GM23248 (cell line): ENCODE measurements around the gene GCC2.

Experiments
- EZH2 ChIP-seq: fragments of 200-600 bp; sonication (generic); IDR thresholded peaks from 2 replicates; pipeline ENCODE4 v1.6.1; 2018; ENCODE audit warnings: antibody characterized with exemption, mild to moderate bottlenecking; ENCODE audit not compliant: insufficient read depth, poor library complexity, severe bottlenecking
- EZH2phosphoT487 ChIP-seq: fragments of 200-600 bp; sonication (generic); IDR thresholded peaks from 2 replicates; pipeline ENCODE4 v1.6.1; 2018; ENCODE audit warnings: antibody characterized with exemption, moderate library complexity, mild to moderate bottlenecking, low read depth; ENCODE audit not compliant: insufficient read depth

DNA sequence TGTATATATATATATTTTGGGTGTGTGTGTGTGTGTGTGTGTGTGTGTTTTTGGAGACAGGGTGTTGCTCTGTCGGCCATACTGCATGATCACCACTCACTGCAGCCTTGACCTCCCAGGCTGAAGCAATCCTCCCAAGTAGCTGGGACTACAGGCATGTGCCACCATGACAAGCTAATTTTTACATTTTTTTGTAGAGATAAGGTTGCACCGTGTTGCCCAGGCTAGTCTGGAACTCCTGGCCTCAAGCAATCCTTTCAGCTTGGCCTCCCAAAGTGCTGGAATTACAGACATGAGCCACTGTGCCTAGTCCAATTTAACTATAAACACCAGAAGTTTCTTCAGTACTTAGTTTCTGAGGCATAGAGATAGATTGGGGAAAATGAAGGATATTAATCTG is 103.6 kb downstream of the GCC2 start:
- no peak for TF ChIP-seq EZH2
- TF ChIP-seq EZH2phosphoT487, result no peak
